Fibroblast of skin of left quadriceps (primary cell): ENCODE results near the gene SERPINA10.

Experiments used
- DNase-seq, 2 experiments: peaks; one replicate each; pipeline ENCODE4 v3.0.0-alpha.2; 2013; ENCODE audit warnings: low read depth in 2 of 2

SERPINA10 gene, protein sequence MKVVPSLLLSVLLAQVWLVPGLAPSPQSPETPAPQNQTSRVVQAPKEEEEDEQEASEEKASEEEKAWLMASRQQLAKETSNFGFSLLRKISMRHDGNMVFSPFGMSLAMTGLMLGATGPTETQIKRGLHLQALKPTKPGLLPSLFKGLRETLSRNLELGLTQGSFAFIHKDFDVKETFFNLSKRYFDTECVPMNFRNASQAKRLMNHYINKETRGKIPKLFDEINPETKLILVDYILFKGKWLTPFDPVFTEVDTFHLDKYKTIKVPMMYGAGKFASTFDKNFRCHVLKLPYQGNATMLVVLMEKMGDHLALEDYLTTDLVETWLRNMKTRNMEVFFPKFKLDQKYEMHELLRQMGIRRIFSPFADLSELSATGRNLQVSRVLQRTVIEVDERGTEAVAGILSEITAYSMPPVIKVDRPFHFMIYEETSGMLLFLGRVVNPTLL

DNA sequence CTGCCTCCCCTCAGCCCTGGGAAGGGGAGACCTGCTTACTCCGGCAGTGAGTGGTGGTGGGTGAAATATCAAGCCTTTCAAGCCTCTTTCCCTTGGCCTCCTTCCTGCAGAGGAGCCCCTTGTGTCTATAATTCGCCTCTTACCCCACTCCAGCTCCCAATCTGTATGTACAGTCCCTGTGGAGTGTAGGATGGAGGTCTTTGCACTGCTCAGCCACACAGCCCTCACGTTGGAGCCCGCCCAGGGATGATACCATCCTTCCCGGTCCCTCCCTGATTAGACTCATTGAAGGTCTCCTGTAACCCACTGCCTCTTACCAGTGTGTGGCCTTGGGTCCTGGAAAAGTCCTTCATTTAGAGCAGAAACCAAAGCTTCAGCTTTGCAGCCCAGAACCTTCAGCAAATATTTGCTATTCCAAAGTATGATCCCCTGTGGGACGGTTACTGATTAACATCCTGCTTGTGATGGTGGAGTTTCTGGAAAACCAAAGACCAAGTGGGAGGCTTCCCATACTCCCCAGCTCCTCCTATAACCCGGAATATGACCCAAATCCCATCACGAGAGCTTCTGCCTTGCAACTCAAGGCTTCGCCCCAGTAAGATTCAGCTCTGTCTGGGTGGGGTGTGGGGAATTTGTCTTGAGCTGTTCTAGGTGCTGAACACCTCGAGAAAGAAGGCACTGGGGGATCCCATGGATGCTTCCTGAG is at the start of gene SERPINA10:
Gene SERPINA10 (minus strand): TSS at position 397 of the 706 bp plus-strand sequence. CDS start 2,675 bp downstream, outside the sequence.
- no peak for DNase-seq

DNA sequence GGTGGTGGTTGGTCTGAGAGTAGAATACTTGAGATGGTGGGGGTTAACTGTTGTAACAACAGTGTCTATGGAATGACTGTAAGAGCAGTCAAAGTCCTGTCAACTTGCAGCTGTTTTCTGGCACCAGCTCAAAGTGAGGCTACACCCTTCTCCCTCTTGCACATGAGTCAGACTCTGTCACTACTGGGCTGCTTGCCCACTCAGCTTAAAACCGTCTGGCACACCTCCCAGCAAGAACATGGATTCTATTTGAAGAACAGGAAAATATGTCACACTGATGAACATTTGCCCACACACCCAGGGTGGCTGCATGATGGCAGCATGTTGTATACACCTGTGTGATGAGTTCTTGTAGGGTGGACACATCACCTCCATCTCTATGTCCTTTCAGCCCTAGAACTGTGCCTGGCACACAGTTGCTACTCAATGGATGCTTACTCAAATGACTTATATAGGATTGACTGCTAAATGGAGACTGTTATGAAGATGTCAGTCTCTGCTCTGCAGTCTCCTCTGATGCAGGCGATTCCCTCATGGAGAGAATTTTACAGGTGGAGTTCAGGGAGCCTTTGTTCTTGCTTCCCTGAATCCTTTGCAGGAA is 49.4 kb upstream of the SERPINA10 start:
- peak; percentile 99 for DNase-seq

DNA sequence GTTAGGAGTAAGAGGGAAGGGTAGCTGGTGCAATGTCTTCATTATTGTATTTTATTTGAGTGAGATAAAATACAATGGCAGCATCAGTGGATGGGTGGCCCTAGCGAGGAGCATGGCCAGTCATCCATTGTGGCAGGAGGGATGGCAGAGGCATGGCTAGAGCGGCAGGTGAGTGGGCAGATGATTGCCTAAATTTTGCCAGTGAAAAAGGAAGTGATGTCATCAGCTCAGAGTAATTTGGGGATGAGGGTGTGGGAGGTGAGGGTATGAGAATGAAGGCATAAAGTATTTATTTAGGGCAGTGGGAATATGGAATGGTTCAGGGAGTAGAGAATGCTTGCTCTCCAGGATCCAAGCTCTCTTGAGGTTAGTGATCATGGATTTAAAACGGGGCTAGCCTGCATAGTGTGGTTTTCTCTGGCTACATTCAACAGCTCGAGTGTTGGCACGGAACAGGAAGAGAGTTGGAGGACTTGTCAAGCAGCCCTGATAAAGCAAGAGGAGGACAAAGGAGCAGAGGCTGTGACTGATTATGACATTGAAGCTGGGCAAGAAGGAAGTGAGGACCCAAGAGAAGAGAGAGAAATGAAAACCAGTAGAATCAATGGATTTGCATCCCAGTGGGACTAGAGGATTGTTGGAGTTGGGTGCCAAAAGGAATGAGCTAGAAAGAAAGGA is 48.7 kb upstream of the SERPINA10 start:
- DNase-seq: peak in 1 of 2 experiments; percentile 12

DNA sequence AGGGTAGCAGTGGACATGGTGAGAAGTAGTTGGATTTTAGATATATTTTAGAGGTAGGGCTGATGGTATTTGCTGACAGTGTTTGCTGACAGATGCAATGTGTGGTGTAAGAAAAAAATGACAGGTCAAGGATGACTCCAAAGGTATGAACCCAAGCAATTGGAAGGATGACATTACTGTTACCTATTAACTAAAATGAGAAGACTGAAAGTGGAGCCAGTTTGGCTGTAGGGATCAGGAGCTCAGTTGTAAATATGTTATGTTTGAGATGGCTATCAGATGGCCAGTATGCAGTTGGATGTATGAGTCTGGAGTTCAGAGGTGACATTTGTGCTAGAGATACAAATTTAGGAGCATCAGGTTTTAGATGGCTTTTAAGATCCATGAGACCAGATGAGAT is 47.5 kb upstream of the SERPINA10 start:
- no peak for DNase-seq

GRCh38 chr14:94338023-94338422 is 45.0 kb upstream of the SERPINA10 start:
- DNase-seq: no peak

- DNase-seq: no peak
Observed at GRCh38 chr14:94337274-94337673, 44.2 kb upstream of the SERPINA10 start.

DNA sequence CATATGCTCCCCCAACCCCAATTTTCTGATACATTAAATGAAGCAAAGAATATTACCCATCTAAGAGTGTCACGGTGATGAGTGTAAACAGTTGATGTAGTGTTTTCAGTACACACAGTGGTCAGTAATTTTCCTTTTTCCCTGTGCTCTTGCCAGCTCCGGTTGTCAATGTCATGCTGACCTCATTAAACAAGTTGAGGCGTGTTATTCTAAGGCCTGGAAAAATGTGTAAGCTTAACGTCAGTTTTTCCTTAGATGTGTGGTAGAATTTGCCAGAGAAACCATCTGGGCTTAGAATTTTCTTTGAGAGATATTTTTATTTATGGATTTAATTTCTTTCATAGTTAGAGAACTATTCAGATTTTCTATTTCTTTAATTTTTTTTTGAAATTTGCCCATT is 41.8 kb upstream of the SERPINA10 start:
- no peak for DNase-seq

DNA sequence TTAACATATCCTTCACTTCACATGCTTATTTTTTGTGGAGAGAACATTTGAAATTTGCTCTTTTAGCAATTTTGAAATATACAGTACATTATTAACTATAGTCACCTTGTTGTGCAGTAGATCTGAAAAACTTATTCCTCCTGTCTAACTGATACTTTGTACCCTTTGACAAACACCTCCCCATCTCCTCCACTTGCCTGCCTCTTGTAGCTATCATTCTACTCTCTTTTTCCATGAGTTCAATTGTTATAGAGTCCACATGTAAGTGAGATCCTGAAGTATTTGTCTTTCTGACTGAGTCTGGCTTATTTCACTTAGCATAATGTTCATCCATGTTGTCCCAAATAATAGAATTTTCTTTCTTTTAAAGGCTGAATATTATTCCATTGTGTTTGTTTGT is 39.5 kb upstream of the SERPINA10 start:
- no peak for DNase-seq

- DNase-seq: no peak
Observed at GRCh38 chr14:94332063-94332583, 39.1 kb upstream of the SERPINA10 start.

- DNase-seq: no peak
Observed at GRCh38 chr14:94331462-94331861, 38.4 kb upstream of the SERPINA10 start.

DNA sequence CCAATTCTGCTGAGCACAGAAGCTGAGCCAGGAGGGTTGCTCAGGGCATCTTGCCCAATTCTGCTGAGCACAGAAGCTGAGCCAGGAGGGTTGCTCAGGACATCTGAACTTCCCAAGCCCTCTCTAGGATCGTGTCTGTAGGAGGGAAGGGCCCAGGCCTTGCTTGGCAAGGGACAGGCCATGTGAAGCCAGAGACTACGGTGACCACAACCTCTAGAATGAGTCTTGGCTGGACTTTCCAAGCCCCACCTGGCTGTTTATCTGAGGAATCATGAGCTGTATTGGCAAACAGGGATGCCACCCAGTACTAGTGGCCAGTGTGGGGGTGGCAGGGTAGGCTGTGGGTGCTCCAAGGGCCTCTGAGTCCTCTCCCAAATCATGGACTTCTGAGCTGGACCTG is 37.8 kb upstream of the SERPINA10 start:
- no peak for DNase-seq

DNA sequence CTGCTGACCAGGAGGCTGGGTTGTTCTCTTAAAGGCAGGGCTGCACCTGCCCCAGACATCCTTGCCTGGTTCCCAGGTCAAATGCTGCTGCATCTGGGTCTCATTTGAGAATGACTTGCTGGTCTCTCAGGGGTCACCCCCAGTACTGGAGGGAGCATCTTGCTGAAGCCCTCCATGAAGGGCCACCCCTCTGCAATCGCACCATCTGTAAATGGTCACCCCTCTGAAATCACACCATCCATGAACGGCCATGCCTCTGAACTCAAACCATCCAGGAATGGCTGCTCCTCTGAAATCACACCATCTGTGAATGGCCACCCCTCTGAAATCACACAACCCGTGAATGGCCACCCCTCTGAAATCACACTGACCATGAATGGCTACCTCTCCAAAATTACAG is 37.4 kb upstream of the SERPINA10 start:
- no peak for DNase-seq

DNA sequence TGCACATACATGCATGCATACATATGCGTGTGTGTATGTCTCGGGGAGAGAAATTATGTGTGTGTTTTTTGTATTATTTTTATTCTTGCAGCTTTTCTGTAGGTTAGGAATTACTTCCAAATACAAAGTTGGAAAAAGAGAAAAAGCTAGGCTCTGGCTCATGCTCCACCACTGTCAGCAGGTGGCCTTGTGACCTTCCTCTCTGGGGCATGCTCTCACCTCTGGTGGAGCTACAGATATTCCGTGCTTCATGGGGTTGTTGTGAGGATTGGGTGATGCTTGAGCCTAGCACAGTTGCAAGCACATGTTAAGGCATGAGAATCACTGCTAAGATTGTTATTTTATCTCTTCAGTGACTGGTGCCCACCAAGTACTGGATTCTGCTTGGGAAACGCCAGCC is 36.8 kb upstream of the SERPINA10 start:
- no peak for DNase-seq

- no peak for DNase-seq
Observed at GRCh38 chr14:94328196-94328595, 35.1 kb upstream of the SERPINA10 start.

DNA sequence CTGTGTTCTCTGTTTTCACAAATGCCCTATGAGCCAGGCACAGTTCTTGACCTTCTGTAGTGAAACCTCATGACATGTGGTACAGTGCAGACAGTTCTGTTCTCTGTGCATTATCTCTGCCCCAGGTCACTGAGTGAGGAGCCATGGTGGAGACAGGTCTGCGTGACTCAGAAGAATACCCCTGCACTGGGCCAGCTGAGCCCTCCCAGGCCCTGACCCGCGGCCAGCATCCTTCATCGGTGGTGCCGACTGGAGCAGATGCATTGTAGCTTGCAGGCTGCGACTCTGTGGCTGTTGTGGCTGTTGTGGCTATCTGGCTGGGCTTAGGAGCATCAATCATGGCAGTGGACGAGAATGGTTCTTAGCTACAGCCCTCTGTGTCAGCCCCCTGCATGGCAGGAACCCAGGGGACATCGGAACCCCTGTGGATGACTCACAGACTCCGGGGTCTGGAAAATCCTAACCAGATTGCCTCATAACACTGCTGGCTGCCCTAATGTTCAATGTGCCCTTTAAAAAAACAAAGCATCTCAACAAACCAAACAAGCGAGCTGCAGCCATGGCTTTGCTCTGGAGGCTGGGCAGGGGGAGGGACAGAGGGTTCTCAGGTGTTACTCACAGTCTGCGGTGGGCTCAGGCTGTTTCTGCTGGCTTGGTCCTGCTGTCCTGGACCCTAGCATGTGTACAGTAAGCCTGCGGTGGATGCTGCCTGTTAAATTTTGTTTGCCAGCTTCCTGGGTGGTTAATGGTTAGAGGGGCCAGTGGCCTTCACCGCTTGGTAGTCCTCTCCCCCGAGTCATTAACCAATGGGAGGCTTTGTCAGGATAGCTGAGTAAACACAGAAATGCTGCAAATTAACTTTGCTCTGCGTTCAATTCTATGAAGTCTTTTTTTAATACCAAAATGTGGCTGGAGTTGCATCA is 29.8 kb upstream of the SERPINA10 start, which contains the start of gene SERPINA6:
Gene SERPINA6 (minus strand): TSS at position 689 of the 923 bp plus-strand sequence. CDS start 8,688 bp downstream, outside the sequence.
- DNase-seq: no peak

GRCh38 chr14:94321421-94322271 is 28.6 kb upstream of the SERPINA10 start:
- no peak for DNase-seq

DNA sequence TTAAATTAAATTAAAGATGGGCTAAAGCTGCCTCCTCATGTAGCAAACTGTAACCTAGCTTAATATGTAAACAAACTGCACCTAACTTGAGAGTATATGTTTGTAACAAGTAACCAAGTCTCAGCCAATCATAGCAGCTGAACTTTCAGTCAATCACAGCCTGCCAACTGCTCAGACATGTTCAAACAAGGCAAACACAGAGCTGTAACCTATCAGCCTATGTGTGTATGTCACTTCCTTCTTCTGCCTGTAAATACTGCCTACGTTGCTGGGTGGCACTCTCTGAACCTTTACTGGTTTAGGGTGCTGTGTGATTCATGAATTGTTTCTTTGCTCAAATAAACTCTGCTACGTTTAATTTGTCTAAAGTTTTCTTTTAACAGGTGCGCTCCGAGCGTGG is 27.2 kb upstream of the SERPINA10 start:
- no peak for DNase-seq

DNA sequence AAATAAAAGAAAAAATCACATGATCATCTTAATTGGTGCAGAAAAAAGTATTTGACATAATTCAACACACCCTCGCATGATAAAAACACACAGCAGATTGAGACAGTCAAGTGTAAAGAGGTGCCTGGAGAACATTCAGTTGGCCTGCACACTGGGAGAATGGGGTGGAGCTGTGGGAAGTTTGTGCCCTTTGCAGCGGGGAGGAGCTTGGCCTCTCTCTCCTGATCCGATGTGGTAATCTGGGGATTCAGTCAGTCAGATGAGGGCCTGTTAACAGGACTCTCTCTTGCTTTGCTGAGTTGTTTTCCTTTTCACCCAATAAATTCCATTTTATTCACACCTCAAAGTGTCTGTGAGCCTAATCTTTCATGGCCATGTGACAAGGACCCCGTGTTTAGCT is 24.2 kb upstream of the SERPINA10 start:
- DNase-seq: no peak

GRCh38 chr14:94316692-94317091 is 23.6 kb upstream of the SERPINA10 start:
- no peak for DNase-seq

DNA sequence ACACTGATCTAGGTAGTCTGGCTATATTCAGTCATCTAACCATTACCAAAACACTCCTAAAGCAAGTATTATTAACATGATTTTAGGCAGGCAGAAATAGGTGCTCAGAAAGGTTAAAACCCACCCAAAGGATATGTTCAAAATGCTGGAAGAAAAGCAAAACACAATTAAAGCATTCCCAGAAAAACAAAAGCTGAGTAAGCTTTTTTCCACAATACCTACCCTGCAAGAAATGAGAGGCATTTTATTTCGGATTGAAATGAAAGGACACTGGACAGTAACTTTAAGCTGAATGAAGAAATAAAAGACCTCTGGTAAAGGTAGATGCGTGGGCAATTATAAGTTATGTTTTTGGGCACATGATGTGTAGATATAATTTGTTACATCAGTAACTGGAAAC is 21.8 kb upstream of the SERPINA10 start:
- no peak for DNase-seq
